Glutamatergic neuron (in vitro differentiated cells): ENCODE data around the gene GLCCI1. TPM values are rescaled to one million over a fixed set of nuclear protein-coding genes. Genes with fewer than 3 reads are reported as not detected.
A peak's percentile ranks its signal among the peaks of the same experiment; 100 is the strongest.

Experiments used
- DNase-seq: peaks from one replicate; pipeline ENCODE4 v3.0.0; 2022
- H3K27ac Mint-ChIP-seq: one replicate; pipeline ENCODE4 v1.8.0; 2020; ENCODE audit warnings: mild to moderate bottlenecking, mixed read lengths, inconsistent platforms; ENCODE audit not compliant: unreplicated experiment
- H3K27me3 Mint-ChIP-seq: one replicate; pipeline ENCODE4 v1.8.0; 2020; ENCODE audit warnings: mild to moderate bottlenecking, moderate library complexity, mixed read lengths, inconsistent platforms; ENCODE audit not compliant: unreplicated experiment
- H3K36me3 Mint-ChIP-seq: one replicate; pipeline ENCODE4 v1.8.0; 2020; ENCODE audit warnings: mild to moderate bottlenecking, mixed read lengths, inconsistent platforms; ENCODE audit not compliant: unreplicated experiment
- H3K4me1 Mint-ChIP-seq: one replicate; pipeline ENCODE4 v1.8.0; 2020; ENCODE audit warnings: mild to moderate bottlenecking, low read depth, mixed read lengths, inconsistent platforms; ENCODE audit not compliant: unreplicated experiment
- H3K4me3 Mint-ChIP-seq: one replicate; pipeline ENCODE4 v1.8.0; 2020; ENCODE audit warnings: mild to moderate bottlenecking, mixed read lengths, inconsistent platforms; ENCODE audit not compliant: unreplicated experiment
- H3K9me3 Mint-ChIP-seq: one replicate; pipeline ENCODE4 v1.8.0; 2020; ENCODE audit warnings: mild to moderate bottlenecking, moderate library complexity, mixed read lengths, inconsistent platforms; ENCODE audit not compliant: unreplicated experiment
- long read RNA-seq: library from polyadenylated mRNA; unstranded; transcript quantifications from one replicate; pipeline ENCODE4 v2.0.0, GENCODE V29; 2020; ENCODE audit not compliant: unreplicated experiment
- total RNA-seq: library from RNA; stranded (reverse); fragmentation: NEBNext Ultra II Directional; extraction: Animal tissue kit (Norgen Biotek cat#: 25700); gene quantifications from one replicate; pipeline ENCODE4 v1.2.1, GENCODE V29; 2021; ENCODE audit not compliant: unreplicated experiment
- TF ChIP-seq, protein P1 (sequence below): fragments of 200-600 bp; sonication (generic); IDR thresholded peaks from one replicate; pipeline ENCODE4 v1.5.0; 2021; ENCODE audit not compliant: partially characterized antibody, unreplicated experiment

The GLCCI1 gene
- 30.7 TPM for total RNA-seq
- long read RNA-seq, partial matches to known transcripts: 0 of 1 reads
- long read RNA-seq, other reads (novel, unspliced or antisense): 1 of 1 reads

DNA sequence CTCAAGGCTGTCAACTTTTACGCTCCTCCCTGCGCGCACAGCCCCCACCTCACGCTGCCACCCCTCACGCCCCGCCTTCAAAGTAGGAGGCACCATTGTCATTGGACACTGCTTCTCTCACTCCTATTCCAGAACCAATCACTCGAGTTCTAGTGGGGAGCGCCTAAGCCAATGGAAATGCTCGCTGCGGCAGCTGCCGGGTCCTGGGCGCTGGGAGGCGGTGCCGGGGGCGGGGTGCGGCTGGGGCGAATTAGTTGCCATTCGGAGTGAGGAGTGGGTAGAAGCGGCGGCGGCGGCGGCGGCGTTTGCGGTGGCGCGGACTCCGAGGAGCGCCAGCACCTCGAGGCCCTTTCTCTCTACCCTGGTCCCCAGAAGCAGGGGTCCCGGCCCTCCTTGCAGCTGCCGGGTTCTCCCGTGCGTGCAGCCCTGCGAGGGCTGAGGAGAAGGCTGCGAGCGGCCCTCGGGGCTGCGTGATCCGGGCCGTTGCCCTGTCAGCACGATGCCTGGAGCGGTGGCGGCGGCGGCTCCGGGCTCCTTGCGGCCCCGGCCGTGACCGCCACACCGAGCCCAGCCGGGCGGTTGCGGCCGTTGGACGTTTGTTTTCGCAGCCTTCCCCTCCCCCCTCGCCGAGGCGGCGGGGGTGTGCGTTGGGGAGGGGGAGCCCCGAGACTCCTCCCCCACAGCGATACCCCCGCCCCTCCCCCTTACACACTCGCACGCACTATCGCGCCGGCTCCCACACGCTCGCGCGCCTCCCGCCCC, at the start of gene GLCCI1:
Gene GLCCI1 (plus strand): TSS at position 253 of the 762 bp plus-strand sequence. CDS start 555 bp downstream, outside the sequence.
- TF ChIP-seq, protein P1, sequence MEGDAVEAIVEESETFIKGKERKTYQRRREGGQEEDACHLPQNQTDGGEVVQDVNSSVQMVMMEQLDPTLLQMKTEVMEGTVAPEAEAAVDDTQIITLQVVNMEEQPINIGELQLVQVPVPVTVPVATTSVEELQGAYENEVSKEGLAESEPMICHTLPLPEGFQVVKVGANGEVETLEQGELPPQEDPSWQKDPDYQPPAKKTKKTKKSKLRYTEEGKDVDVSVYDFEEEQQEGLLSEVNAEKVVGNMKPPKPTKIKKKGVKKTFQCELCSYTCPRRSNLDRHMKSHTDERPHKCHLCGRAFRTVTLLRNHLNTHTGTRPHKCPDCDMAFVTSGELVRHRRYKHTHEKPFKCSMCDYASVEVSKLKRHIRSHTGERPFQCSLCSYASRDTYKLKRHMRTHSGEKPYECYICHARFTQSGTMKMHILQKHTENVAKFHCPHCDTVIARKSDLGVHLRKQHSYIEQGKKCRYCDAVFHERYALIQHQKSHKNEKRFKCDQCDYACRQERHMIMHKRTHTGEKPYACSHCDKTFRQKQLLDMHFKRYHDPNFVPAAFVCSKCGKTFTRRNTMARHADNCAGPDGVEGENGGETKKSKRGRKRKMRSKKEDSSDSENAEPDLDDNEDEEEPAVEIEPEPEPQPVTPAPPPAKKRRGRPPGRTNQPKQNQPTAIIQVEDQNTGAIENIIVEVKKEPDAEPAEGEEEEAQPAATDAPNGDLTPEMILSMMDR: no peak
- peaks cover 4% of the 10 kb centered on the region for H3K9me3 Mint-ChIP-seq
- H3K27me3 Mint-ChIP-seq: peaks cover 3% of the 10 kb centered on the region
- H3K27ac Mint-ChIP-seq: no peak within 1 kb of the TSS
- peak; percentile 97 for DNase-seq
- H3K4me1 Mint-ChIP-seq: peaks cover 2% of the 10 kb centered on the region
- peak within 1 kb of the TSS; percentile 100 for H3K4me3 Mint-ChIP-seq
- H3K36me3 Mint-ChIP-seq: no peaks in the 10 kb centered on the region

DNA sequence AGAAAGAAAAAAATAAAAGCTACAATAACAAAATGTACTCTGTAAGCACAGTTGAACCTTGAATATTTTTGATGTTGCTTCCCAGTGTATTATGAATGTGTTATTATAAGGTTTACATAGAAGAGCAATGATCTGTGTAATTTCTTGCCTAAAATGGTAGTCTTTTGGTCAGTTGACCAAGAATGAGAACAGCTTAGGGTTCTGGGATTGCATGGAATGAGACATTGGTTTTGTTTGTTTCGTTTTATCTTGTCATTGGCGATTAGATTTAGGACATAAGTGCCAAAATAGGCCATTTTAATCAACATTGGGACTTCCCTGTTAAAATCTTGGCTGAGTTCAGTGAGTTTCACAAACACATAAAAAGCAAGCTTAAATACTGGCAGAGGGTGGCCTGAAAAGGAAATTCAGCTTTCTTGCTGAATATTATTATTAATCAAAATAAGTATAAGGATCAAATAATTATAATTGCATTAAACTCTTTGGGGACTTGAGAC, 49.1 kb upstream of the GLCCI1 start:
- no peaks in the 10 kb centered on the region for H3K9me3 Mint-ChIP-seq
- no peaks in the 10 kb centered on the region for H3K27me3 Mint-ChIP-seq
- peaks cover 14% of the 10 kb centered on the region for H3K4me1 Mint-ChIP-seq
- H3K36me3 Mint-ChIP-seq: no peaks in the 10 kb centered on the region
- TF ChIP-seq, protein P1: no peak
- no peak overlapping the region for H3K27ac Mint-ChIP-seq
- no peak for DNase-seq
- no peak overlapping the region for H3K4me3 Mint-ChIP-seq

DNA sequence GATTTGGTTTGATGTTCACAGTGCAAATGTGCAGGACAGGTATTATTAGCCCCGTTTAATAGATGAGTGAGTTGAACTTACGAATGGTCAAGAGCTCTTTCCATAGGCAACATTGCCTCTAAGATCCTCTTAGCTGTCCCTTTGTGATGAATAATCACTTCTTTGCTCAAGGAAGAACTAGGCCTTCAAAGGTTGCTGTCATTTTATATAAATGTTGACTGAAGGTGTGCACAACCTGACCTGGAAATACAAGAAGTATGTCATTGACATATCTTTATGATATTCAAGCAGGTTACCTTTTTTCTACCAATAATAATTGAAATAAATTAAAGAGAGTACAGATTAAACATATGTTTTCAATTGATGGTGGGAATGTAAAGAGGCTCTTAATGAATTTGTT, 48.5 kb upstream of the GLCCI1 start:
- peaks cover 16% of the 10 kb centered on the region for H3K4me1 Mint-ChIP-seq
- H3K4me3 Mint-ChIP-seq: no peak overlapping the region
- H3K27me3 Mint-ChIP-seq: no peaks in the 10 kb centered on the region
- no peak overlapping the region for H3K27ac Mint-ChIP-seq
- TF ChIP-seq, protein P1: no peak
- no peak for DNase-seq
- no peaks in the 10 kb centered on the region for H3K9me3 Mint-ChIP-seq
- no peaks in the 10 kb centered on the region for H3K36me3 Mint-ChIP-seq

DNA sequence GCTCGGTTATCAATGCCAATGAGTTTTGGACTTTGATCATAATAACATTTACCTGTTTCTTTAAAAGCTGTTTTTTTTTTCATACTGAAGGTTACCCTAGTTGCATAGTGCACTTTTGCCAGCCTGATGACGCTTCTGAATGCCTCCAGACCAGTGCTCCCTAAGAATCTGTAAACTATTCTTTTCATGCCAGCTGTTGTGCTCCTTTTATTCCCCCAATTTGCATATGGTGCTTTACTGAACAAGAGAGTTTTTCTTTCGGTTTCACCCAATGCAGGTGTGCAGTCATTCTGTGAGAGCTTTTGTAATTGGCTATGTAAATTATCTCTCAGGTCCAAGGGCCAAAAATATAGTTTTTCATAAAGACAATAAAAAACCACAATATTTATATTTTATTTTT, 48.1 kb upstream of the GLCCI1 start:
- Mint-ChIP-seq H3K9me3 (no peaks in the 10 kb centered on the region), H3K4me3 (no peak overlapping the region), H3K36me3 (no peaks in the 10 kb centered on the region), H3K27ac (no peak overlapping the region), H3K27me3 (no peaks in the 10 kb centered on the region), H3K4me1 (peaks cover 16% of the 10 kb centered on the region)
- DNase-seq: no peak
- TF ChIP-seq, protein P1: no peak

DNA sequence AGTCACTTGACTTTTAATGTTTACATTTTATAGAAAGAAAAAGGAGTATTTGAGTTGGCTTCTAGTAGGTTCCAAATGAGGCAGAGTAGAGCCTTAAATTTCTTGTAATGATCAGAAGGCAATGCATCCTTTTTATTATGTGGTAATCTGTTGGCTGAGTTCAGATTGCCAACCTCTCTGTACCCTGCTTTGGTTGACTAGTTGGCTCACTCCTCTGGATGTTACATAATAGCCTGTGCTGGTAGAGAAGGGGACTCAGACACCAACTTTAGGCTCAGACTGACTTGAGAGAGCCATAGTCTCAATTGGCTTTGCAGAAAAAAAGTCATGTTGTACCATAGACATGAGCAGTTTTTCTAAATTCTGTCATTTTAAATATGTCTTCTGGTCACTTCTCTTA, 46.8 kb upstream of the GLCCI1 start:
- no peak overlapping the region for H3K27ac Mint-ChIP-seq
- TF ChIP-seq, protein P1: no peak
- H3K9me3 Mint-ChIP-seq: no peaks in the 10 kb centered on the region
- H3K4me1 Mint-ChIP-seq: peaks cover 16% of the 10 kb centered on the region
- DNase-seq: no peak
- no peak overlapping the region for H3K4me3 Mint-ChIP-seq
- no peaks in the 10 kb centered on the region for H3K36me3 Mint-ChIP-seq
- no peaks in the 10 kb centered on the region for H3K27me3 Mint-ChIP-seq
